PFSK-1 (cell line): ENCODE results near the gene ADRA2A.

Experiments used
- POLR2AphosphoS5 ChIP-seq: IDR thresholded peaks from 2 replicates; pipeline ENCODE4 v1.6.1; 2012; ENCODE audit warnings: low read depth, mild to moderate bottlenecking, control low read depth, low read length, moderate library complexity
- SIN3A ChIP-seq: IDR thresholded peaks from 2 replicates; pipeline ENCODE4 v1.6.1; 2012; ENCODE audit warnings: mild to moderate bottlenecking, low read length, moderate library complexity, borderline replicate concordance; ENCODE audit not compliant: insufficient read depth

- TF ChIP-seq POLR2AphosphoS5, result no peak
- no peak for TF ChIP-seq SIN3A
Observed at GRCh38 chr10:111086574-111086973, 9.7 kb downstream of the ADRA2A start.
